Fibroblast of the aortic adventitia (primary cell): ENCODE data around the gene SLC66A1. TPM values are rescaled to one million over a fixed set of nuclear protein-coding genes. Genes with fewer than 3 reads are reported as not detected.

Experiments
- DNase-seq: peaks from one replicate; pipeline ENCODE4 v3.0.0-alpha.2; 2010; ENCODE audit warnings: low read depth
- H3K4me3 ChIP-seq: 2 replicates; pipeline ENCODE4 v1.5.1; 2011; ENCODE audit warnings: low read depth, mild to moderate bottlenecking, control low read depth, low read length, moderate library complexity
- total RNA-seq: library from RNA; depleted of rRNA; stranded (reverse); fragments of >200 nt; gene quantifications from 2 replicates; pipeline ENCODE4 v1.2.3, GENCODE V29; 2012; ENCODE audit warnings: low replicate concordance
- TF ChIP-seq, protein P1 (sequence below): IDR thresholded peaks from 2 replicates; pipeline ENCODE4 v1.5.1; 2011; ENCODE audit warnings: mild to moderate bottlenecking, low read length, control low read depth, inconsistent platforms; ENCODE audit not compliant: insufficient read depth

Gene SLC66A1
- total RNA-seq, 1 donor: 16.9 TPM

DNA sequence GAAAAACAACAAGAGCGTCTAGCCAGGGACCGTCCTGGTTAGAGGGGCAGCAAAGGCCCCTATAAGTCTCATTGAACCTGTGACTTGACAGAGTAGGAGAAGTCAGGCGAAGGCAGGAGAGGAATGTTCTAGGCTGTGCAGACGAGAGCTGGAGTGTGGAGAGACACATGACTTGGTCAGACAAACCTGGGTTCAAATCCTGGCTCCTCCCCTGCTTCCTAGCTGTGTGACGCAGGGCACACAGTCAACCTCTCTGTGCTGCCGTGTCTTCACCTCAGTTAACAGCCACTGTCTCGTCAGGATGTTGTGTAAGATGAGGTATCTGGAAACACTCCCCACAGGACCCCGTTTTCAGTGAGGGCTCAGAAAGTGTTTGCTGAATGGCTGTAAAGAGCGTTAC is 15.6 kb downstream of the SLC66A1 start:
- H3K4me3 ChIP-seq: no peak overlapping the region
- no peak for DNase-seq
- TF ChIP-seq, protein P1, sequence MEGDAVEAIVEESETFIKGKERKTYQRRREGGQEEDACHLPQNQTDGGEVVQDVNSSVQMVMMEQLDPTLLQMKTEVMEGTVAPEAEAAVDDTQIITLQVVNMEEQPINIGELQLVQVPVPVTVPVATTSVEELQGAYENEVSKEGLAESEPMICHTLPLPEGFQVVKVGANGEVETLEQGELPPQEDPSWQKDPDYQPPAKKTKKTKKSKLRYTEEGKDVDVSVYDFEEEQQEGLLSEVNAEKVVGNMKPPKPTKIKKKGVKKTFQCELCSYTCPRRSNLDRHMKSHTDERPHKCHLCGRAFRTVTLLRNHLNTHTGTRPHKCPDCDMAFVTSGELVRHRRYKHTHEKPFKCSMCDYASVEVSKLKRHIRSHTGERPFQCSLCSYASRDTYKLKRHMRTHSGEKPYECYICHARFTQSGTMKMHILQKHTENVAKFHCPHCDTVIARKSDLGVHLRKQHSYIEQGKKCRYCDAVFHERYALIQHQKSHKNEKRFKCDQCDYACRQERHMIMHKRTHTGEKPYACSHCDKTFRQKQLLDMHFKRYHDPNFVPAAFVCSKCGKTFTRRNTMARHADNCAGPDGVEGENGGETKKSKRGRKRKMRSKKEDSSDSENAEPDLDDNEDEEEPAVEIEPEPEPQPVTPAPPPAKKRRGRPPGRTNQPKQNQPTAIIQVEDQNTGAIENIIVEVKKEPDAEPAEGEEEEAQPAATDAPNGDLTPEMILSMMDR: no peak

GRCh38 chr1:19328486-19328885 is 16.4 kb downstream of the SLC66A1 start:
- no peak overlapping the region for H3K4me3 ChIP-seq
- no peak for DNase-seq
- TF ChIP-seq, protein P1: no peak

- no peak overlapping the region for H3K4me3 ChIP-seq
- TF ChIP-seq, protein P1: no peak
- DNase-seq: no peak
Measured at GRCh38 chr1:19329188-19329587, 17.1 kb downstream of the SLC66A1 start.

DNA sequence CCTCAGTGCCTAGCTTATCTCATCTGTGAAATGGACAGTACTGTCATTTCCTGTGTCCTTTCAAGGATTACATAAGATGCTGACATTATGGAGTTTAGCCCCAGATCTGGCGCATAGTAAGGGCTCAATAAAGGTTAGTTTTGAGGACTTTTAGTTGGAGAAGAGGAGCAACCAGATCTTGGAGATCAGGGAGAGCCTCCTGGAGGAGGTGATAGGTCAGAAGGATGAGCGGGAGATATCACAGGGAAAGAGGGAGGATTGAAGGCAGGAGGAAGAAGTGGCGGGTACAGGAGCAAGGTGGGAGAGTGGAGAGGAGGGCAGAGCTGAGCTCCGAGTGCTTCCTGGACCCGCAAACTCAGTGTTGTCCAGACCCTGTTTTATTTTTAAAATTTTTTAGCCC is 17.5 kb downstream of the SLC66A1 start:
- H3K4me3 ChIP-seq: no peak overlapping the region
- DNase-seq: no peak
- TF ChIP-seq, protein P1: no peak

DNA sequence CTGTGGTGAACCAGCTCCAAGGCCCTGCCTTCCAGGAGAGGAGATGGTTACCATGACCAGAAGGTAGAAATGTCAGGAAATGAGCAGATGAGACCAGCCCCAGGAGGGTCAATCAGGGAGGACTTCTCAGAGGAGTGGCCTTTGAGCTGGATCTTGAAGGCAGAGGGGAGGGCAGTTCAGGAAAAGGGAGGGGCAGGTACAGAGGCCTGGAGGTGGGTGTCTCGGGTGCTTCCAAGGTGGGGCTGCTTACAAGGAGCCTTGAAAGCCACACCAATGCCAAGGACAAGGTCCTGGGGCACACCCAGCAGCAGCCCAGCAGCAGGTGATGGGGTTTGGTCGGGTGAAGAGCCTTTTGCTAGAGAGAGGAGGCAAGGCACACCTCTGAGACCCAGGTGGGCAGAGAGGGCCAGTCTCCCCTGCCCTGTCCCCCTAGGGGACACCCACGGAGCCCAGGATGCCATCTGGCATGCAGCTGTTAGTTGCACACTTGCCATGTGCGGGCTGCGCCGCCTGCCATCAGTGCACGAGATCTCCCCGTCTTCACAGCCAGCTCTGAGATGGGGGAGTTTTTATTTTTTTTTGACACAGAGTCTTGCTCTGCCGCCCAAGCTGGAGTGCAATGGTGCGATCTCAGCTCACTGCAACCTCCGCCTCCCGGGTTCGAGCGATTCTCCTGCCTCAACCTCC is 18.5 kb downstream of the SLC66A1 start:
- TF ChIP-seq, protein P1: no peak
- no peak overlapping the region for H3K4me3 ChIP-seq
- DNase-seq: no peak

- H3K4me3 ChIP-seq: no peak overlapping the region
- TF ChIP-seq, protein P1: no peak
- no peak for DNase-seq
Measured at GRCh38 chr1:19331262-19331878, 19.2 kb downstream of the SLC66A1 start.
